OCI-LY1 (cell line): ENCODE measurements around the gene OCRL.

Experiments
- EZH2 ChIP-seq: fragments of 200-600 bp; sonication (generic), shearing (Covaris generic); IDR thresholded peaks from 2 replicates; pipeline ENCODE4 v1.8.0; 2017; ENCODE audit warnings: borderline replicate concordance, mixed run types, mild to moderate bottlenecking, antibody characterized with exemption, low read length, moderate library complexity, mixed read lengths
- TF ChIP-seq, protein P1 (sequence below): fragments of 200-600 bp; sonication (generic), shearing (Covaris generic); IDR thresholded peaks from 2 replicates; pipeline ENCODE4 v1.5.1; 2017; ENCODE audit warnings: mild to moderate bottlenecking, antibody characterized with exemption, low read length, moderate library complexity, mixed read lengths

DNA sequence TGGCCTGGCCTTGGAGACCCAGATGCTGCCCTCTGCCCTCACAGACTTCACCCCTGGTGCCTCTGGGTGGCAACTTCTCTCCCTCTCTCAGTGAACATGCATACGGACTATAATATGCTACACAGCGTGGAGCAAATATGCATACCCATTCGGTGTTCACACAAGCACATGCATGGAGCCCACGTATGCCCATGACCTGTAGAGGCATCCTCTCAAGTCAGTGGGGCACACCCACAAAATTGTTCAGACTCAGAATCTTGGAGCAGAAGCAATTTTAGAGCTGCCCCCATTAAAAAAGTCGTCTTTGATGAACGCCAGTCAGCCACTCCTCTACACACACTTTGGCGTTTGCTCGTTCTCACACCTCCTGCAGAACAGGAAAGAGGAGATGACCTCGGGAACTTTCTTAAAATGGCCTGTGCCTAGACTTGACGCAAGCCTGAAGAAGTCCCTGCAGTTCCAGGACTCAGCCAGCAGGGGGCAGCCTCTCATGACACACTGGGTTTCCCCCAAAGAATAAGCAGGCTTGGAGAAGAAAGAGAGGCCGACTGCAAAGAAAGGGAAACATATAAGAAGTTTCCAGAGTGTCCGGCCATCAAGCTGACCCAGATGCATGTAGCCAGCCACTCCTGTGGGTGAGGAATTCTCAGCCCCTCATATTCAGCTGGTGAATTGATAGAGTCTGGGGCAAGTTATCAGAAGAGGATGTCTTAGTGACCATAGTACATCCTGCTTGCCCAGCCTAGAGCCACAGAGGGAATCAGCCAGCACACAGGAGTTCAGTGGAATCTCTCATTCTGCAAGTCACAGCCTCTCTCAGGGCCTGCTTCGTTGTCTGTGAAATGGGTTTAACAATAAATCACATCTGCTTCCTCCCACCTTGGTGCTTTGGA lies 97.4 kb downstream of the OCRL start:
- TF ChIP-seq, protein P1, sequence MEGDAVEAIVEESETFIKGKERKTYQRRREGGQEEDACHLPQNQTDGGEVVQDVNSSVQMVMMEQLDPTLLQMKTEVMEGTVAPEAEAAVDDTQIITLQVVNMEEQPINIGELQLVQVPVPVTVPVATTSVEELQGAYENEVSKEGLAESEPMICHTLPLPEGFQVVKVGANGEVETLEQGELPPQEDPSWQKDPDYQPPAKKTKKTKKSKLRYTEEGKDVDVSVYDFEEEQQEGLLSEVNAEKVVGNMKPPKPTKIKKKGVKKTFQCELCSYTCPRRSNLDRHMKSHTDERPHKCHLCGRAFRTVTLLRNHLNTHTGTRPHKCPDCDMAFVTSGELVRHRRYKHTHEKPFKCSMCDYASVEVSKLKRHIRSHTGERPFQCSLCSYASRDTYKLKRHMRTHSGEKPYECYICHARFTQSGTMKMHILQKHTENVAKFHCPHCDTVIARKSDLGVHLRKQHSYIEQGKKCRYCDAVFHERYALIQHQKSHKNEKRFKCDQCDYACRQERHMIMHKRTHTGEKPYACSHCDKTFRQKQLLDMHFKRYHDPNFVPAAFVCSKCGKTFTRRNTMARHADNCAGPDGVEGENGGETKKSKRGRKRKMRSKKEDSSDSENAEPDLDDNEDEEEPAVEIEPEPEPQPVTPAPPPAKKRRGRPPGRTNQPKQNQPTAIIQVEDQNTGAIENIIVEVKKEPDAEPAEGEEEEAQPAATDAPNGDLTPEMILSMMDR = peak; percentile 85
- no peak for TF ChIP-seq EZH2
